Upper lobe of left lung (tissue), 6 donors: ENCODE results near the gene CRTAC1. TPM values are rescaled to one million over a fixed set of nuclear protein-coding genes. Genes with fewer than 3 reads are reported as not detected.

Experiments
- ATAC-seq, 2 donors: fragments of 200-7000 bp; cut with Tn5 transposase; one replicate each; pipeline ENCODE4 v1.9.1; 2022; ENCODE audit warnings: mild to moderate bottlenecking in 2 of 2, moderate library complexity in 2 of 2; ENCODE audit not compliant: low FRiP score in 2 of 2
- DNase-seq, 2 donors: peaks; one replicate each; pipeline ENCODE4 v3.0.0-alpha.2; 2019 to 2020
- H3K27ac ChIP-seq, 4 donors: fragments of 200-600 bp; sonication (generic); one replicate each; pipeline ENCODE4 v1.5.1; 2016 to 2019
- H3K27me3 ChIP-seq, 4 donors: fragments of 200-600 bp; sonication (generic); one replicate each; pipeline ENCODE4 v1.5.1; 2017 to 2019
- H3K36me3 ChIP-seq, 4 donors: fragments of 200-600 bp; sonication (generic); one replicate each; pipeline ENCODE4 v1.5.1; 2016 to 2019
- H3K4me1 ChIP-seq, 4 donors: fragments of 200-600 bp; sonication (generic); one replicate each; pipeline ENCODE4 v1.5.1; 2018 to 2019
- H3K4me3 ChIP-seq, 4 donors: fragments of 200-600 bp; sonication (generic); one replicate each; pipeline ENCODE4 v1.5.1; 2017 to 2019; ENCODE audit warnings: mild to moderate bottlenecking in 2 of 4, moderate library complexity in 1 of 4
- H3K9me3 ChIP-seq, 4 donors: fragments of 200-600 bp; sonication (generic); one replicate each; pipeline ENCODE4 v1.5.1; 2018 to 2019
- EP300 ChIP-seq, 4 donors: sonication (generic); formaldehyde crosslinking; IDR thresholded peaks; one replicate each; pipeline ENCODE4 v1.5.1; 2017; ENCODE audit warnings: antibody characterized with exemption in 4 of 4, control low read depth in 2 of 4
- POLR2A ChIP-seq, 4 donors: fragments of 450-650 bp; IDR thresholded peaks; one replicate each; pipeline ENCODE4 v1.5.1; 2016 to 2017; ENCODE audit warnings: antibody characterized with exemption in 4 of 4, mild to moderate bottlenecking in 2 of 4
- POLR2AphosphoS5 ChIP-seq, 2 donors: sonication (generic); formaldehyde crosslinking; IDR thresholded peaks; one replicate each; pipeline ENCODE4 v1.5.1; 2017; ENCODE audit warnings: antibody characterized with exemption in 2 of 2
- WGBS, 2 donors: methylation state at CpG; one replicate each; pipeline ENCODE4 v1.1.5; 2017 to 2018; 5-methylcytosine and 5-hydroxymethylcytosine counted together
- total RNA-seq, 6 donors: library from RNA; depleted of rRNA in 4 of 6; stranded (reverse); fragments of >200 nt in 4 of 6; gene quantifications; one replicate each; pipeline versions ENCODE4 v1.1.0 to v1.2.1, GENCODE V29; 2016 to 2021
- TF ChIP-seq, protein P1 (sequence below), 6 experiments: fragments of 450-650 bp in 4 of 6; fragments of 200-600 bp in 2 of 6; sonication (generic) in 2 of 6; IDR thresholded peaks; one replicate each; pipeline ENCODE4 v1.5.1; 2016 to 2019; ENCODE audit warnings: antibody characterized with exemption in 6 of 6
- donor health status: DM: no; HTN: no; CAD: no; lungs with moderate emphysema.
- donor health status: DM: no; HTN: yes; CAD: no; lungs with severe emphysema.

CRTAC1 gene
- total RNA-seq, 6 donors from 2014 or later = 40.6 to 123 (median 77.3) TPM

DNA sequence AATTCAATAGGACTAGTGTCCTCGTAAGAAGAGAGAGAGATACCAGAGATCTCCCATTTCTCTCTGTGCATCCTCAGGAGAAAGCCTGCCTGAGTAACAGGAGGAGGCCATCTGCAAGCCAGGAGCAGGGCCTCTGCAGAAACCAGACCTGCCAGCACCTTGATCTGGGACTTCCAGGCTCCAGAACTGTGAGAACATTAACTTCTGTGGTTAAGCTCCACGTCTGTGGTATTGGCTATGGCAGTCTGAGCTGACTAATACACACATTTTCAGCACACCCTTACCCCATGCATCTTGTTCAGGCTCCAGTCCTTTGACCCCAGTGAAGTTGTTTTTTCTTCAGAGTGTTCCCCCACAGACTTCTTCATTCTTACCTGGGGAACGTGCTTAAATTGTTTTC, 3.1 kb upstream of the CRTAC1 start:
- no peak overlapping the region for H3K27ac ChIP-seq
- peaks cover 0 to 25% (median 11%) of the 10 kb centered on the region in 4 donors for H3K27me3 ChIP-seq
- ATAC-seq = no peak
- WGBS, 2 donors = 50 to 53% methylated on average over 3 of the region's 3 CpGs
- no peaks in the 10 kb centered on the region for H3K36me3 ChIP-seq
- TF ChIP-seq EP300 (IDR thresholded peaks at IDR 0.05) (no peak), POLR2AphosphoS5 (IDR thresholded peaks at IDR 0.05) (no peak), POLR2A (IDR thresholded peaks at IDR 0.05) (no peak)
- TF ChIP-seq, protein P1, sequence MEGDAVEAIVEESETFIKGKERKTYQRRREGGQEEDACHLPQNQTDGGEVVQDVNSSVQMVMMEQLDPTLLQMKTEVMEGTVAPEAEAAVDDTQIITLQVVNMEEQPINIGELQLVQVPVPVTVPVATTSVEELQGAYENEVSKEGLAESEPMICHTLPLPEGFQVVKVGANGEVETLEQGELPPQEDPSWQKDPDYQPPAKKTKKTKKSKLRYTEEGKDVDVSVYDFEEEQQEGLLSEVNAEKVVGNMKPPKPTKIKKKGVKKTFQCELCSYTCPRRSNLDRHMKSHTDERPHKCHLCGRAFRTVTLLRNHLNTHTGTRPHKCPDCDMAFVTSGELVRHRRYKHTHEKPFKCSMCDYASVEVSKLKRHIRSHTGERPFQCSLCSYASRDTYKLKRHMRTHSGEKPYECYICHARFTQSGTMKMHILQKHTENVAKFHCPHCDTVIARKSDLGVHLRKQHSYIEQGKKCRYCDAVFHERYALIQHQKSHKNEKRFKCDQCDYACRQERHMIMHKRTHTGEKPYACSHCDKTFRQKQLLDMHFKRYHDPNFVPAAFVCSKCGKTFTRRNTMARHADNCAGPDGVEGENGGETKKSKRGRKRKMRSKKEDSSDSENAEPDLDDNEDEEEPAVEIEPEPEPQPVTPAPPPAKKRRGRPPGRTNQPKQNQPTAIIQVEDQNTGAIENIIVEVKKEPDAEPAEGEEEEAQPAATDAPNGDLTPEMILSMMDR (IDR thresholded peaks at IDR 0.05) = no peak
- no peaks in the 10 kb centered on the region for H3K9me3 ChIP-seq
- peaks cover 16 to 27% (median 26%) of the 10 kb centered on the region in 4 donors for H3K4me1 ChIP-seq
- DNase-seq = no peak
- no peak overlapping the region for H3K4me3 ChIP-seq

DNA sequence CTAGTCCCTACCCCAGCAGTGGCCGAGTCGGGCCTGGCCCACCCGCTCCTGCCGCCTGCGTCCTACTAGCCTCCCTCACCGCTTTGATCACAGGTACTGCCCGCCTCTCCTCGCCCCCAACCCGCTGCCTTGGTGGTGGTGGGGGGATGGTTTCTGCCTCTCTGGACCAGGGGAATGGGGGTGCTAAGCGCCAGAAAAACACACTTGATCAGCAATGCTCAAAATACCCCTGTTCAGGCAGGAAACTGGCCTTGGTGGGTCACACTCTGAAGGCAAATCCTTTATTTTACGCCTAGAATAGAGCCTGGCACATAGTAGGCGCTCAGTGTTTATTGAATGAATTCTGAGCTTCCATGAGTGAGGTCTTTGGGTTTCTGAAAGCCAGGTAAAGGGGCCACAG, 1.0 kb upstream of the CRTAC1 start:
- H3K4me3 ChIP-seq = peak overlapping the region in 1 of 4 donors; percentile 55
- no peaks in the 10 kb centered on the region for H3K9me3 ChIP-seq
- peaks cover 16 to 34% (median 21%) of the 10 kb centered on the region in 4 donors for H3K4me1 ChIP-seq
- H3K27ac ChIP-seq = no peak overlapping the region
- no peak for DNase-seq
- no peaks in the 10 kb centered on the region for H3K36me3 ChIP-seq
- no peak for ATAC-seq
- WGBS, 2 donors = 53 to 55% methylated on average over 9 to 11 of the region's 12 CpGs
- TF ChIP-seq EP300 (IDR thresholded peaks at IDR 0.05) (no peak), POLR2AphosphoS5 (IDR thresholded peaks at IDR 0.05) (no peak), POLR2A (IDR thresholded peaks at IDR 0.05) (no peak)
- TF ChIP-seq, protein P1 (IDR thresholded peaks at IDR 0.05) = no peak
- H3K27me3 ChIP-seq = peaks cover 0 to 25% (median 9%) of the 10 kb centered on the region in 4 donors

DNA sequence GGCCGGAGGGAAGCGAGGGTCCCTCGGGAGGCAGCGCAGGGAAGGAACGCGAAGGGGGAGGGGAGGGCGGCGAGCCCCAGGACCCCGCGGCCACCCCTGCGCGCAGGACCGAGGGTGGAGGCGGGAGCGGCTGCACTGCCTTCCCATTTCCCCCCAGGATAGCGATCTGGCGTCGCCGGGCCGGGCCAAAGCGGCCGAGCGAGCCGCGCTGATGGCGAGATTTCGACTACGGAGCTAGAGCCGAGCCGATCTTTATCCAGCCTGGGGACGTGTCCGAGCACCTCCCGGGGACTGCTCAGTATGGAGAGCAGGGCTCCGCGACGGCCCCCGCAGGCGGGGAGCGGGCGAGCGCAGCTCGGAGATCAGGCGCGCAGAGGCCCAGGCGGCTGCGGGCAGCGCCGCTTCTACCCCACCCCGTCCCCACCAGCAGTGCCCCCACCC, 590 bp upstream of the CRTAC1 start:
- H3K27ac ChIP-seq = no peak overlapping the region
- WGBS, 2 donors = 0% methylated on average over 2 of the region's 49 CpGs; no CpG with 5 or more reads in 1 of the 2 donors
- peaks cover 0 to 25% (median 9%) of the 10 kb centered on the region in 4 donors for H3K27me3 ChIP-seq
- ATAC-seq (peak in 1 of 2 donors; percentile 20), DNase-seq (peak in 1 of 2 donors; percentile 83)
- no peaks in the 10 kb centered on the region for H3K9me3 ChIP-seq
- no peaks in the 10 kb centered on the region for H3K36me3 ChIP-seq
- H3K4me3 ChIP-seq = peak overlapping the region in 3 of 4 donors; percentile 34 to 55 (median 54)
- TF ChIP-seq POLR2A (IDR thresholded peaks at IDR 0.05) (no peak), EP300 (IDR thresholded peaks at IDR 0.05) (no peak), POLR2AphosphoS5 (IDR thresholded peaks at IDR 0.05) (no peak)
- TF ChIP-seq, protein P1 (IDR thresholded peaks at IDR 0.05) = no peak
- peaks cover 16 to 34% (median 21%) of the 10 kb centered on the region in 4 donors for H3K4me1 ChIP-seq

DNA sequence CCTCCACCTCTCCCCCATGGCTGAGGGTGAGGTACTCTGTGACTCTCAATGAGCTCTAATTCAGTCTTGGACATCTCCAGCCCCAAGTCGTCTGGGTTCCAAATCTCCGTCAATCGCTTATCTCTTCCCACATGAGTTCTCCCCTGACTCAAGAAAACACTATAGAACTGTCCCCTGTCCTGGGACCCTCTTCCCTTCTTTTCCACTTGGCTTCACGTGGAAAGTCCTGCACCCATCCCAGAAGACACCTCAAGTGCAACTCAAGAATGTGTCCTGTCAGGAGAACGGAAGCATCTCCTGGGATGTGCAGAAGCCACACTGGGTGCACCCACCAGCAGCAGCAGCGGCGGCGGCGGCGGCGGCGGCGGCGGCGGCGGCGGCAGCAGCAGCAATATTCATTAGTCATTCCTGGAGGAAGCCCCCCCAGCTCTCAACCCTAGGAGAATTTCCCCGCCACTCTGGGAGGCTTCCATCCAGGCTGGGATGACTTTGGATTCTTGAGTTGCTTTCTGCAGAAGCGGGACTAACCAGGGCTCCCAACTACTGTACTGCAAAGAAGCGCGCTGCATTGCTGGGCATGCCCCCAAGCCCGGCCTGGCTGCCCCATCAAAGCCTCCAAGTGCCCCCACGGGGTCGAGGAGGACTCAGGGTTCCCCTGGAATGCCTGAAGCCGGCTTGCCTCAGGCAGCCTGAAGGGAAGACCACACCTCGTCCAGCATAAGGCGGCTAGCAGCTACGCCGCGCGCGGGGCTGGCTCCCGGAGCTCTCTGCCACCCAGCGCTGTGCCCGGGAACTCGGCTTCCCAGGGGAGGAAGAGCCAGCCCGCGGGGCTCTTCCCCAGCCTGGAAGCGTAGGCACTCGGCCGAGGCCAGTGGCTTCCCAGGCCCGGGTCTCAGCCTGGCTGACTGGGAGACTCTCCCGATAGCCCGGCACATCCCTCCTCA, 1.0 kb downstream of the CRTAC1 start:
- Histone ChIP-seq H3K4me1 (peaks cover 16 to 34% (median 21%) of the 10 kb centered on the region in 4 donors), H3K27ac (peak overlapping the region in 1 of 4 donors; percentile 39), H3K27me3 (peaks cover 0 to 25% (median 9%) of the 10 kb centered on the region in 4 donors), H3K4me3 (peak overlapping the region in 3 of 4 donors; percentile 34 to 55 (median 54)), H3K36me3 (no peaks in the 10 kb centered on the region), H3K9me3 (no peaks in the 10 kb centered on the region)
- peak in 1 of 2 donors; percentile 82 for DNase-seq
- TF ChIP-seq EP300 (IDR thresholded peaks at IDR 0.05) (no peak), POLR2AphosphoS5 (IDR thresholded peaks at IDR 0.05) (no peak), POLR2A (IDR thresholded peaks at IDR 0.05) (no peak)
- TF ChIP-seq, protein P1 (IDR thresholded peaks at IDR 0.05) = no peak
- ATAC-seq = peak in 1 of 2 donors; percentile 2
- WGBS, 2 donors = 4 to 5% methylated on average over 9 to 28 of the region's 44 CpGs
